PFSK-1 (cell line): ENCODE measurements around the gene PHPT1.

Experiments
- FOXP2 ChIP-seq: optimal IDR thresholded peaks from 2 replicates; pipeline ENCODE3; 2011; ENCODE audit warnings: borderline replicate concordance, control low read depth, inconsistent platforms; ENCODE audit not compliant: insufficient read depth; ENCODE audit errors: extremely low read length, extremely low read depth
- POLR2AphosphoS5 ChIP-seq: IDR thresholded peaks from 2 replicates; pipeline ENCODE4 v1.6.1; 2012; ENCODE audit warnings: low read depth, mild to moderate bottlenecking, control low read depth, low read length, moderate library complexity
- REST ChIP-seq, 2 experiments: IDR thresholded peaks; 2 replicates each; pipeline versions ENCODE4 v1.6.1 to v1.8.0; 2011 to 2012; ENCODE audit warnings: low read depth in 2 of 2, low read length in 2 of 2, control low read depth in 1 of 2, inconsistent platforms in 1 of 2, mild to moderate bottlenecking in 1 of 2, moderate library complexity in 1 of 2; ENCODE audit not compliant: insufficient read depth in 1 of 2
- SIN3A ChIP-seq: IDR thresholded peaks from 2 replicates; pipeline ENCODE4 v1.6.1; 2012; ENCODE audit warnings: mild to moderate bottlenecking, low read length, moderate library complexity, borderline replicate concordance; ENCODE audit not compliant: insufficient read depth
- TAF1 ChIP-seq: IDR thresholded peaks from 2 replicates; pipeline ENCODE4 v1.6.1; 2012; ENCODE audit warnings: low read length, control low read depth, borderline replicate concordance; ENCODE audit not compliant: insufficient read depth

- TF ChIP-seq POLR2AphosphoS5, result no peak
- TF ChIP-seq FOXP2, result no peak
- no peak for TF ChIP-seq TAF1
- TF ChIP-seq REST (IDR thresholded peaks at IDR 0.05; ENCODE audit: insufficient read depth in 1 of 2, low read depth in 2 of 2, low read length in 2 of 2), result no peak
- no peak for TF ChIP-seq SIN3A
Measured at GRCh38 chr9:136867917-136868316, 18.7 kb downstream of the PHPT1 start.
